Breast epithelium (tissue), 3 donors: ENCODE measurements around the gene EOLA1.
"Not testable (repeated sequence)": the region's sequence is repeated elsewhere in the genome, so short reads cannot be mapped to it uniquely, and the experiment has no call there.

Experiments
- CTCF ChIP-seq, 3 donors: fragments of 450-650 bp; IDR thresholded peaks; one replicate each; pipeline ENCODE4 v1.5.1; 2016 to 2017; ENCODE audit warnings: antibody characterized with exemption in 3 of 3, mild to moderate bottlenecking in 3 of 3, moderate library complexity in 3 of 3
- POLR2AphosphoS5 ChIP-seq, 3 donors: sonication (generic); formaldehyde crosslinking; IDR thresholded peaks; one replicate each; pipeline ENCODE4 v1.6.1; 2017; ENCODE audit warnings: antibody characterized with exemption in 3 of 3

- TF ChIP-seq POLR2AphosphoS5, CTCF (IDR thresholded peaks at IDR 0.05): not testable (repeated sequence)
Observed at GRCh38 chrX:149573456-149573855, 32.6 kb downstream of the EOLA1 start.
